ENCODE measurements around the gene CCDC138. TPM values are rescaled to one million over a fixed set of nuclear protein-coding genes. Genes with fewer than 3 reads are reported as not detected.

Gene CCDC138
- total RNA-seq, 1 donor from 2014 or later = 12.5 TPM

- intact Hi-C loops (cut with micrococcal nuclease) = no loop called here
These were observed 108.2 kb downstream of the CCDC138 start for GRCh38 chr2:108894766-108895165.

- intact Hi-C loops (cut with micrococcal nuclease) = no loop called here
These were observed 108.6 kb downstream of the CCDC138 start for GRCh38 chr2:108895188-108895587.

- intact Hi-C loops (cut with micrococcal nuclease) = no loop called here
These were observed 110.2 kb downstream of the CCDC138 start for GRCh38 chr2:108896741-108897140.

GRCh38 chr2:108898315-108899082 is 111.9 kb downstream of the CCDC138 start:
- intact Hi-C loops (cut with micrococcal nuclease) = no loop called here

- intact Hi-C loops (cut with micrococcal nuclease) = no loop called here
These were observed 118.1 kb downstream of the CCDC138 start for GRCh38 chr2:108904680-108905079.

- intact Hi-C loops (cut with micrococcal nuclease) = no loop called here
These were observed 118.6 kb downstream of the CCDC138 start for GRCh38 chr2:108905176-108905575.

GRCh38 chr2:108905906-108906305 is 119.3 kb downstream of the CCDC138 start:
- intact Hi-C loops (cut with micrococcal nuclease) = no loop called here

GRCh38 chr2:108906403-108907077 is 120.0 kb downstream of the CCDC138 start:
- intact Hi-C loops (cut with micrococcal nuclease) = no loop called here

GRCh38 chr2:108907822-108908712 is 121.5 kb downstream of the CCDC138 start:
- intact Hi-C loops (cut with micrococcal nuclease) = no loop called here

GRCh38 chr2:108908713-108909070 is 122.1 kb downstream of the CCDC138 start:
- intact Hi-C loops (cut with micrococcal nuclease) = no loop called here

- intact Hi-C loops (cut with micrococcal nuclease) = no loop called here
These were observed 122.8 kb downstream of the CCDC138 start for GRCh38 chr2:108909275-108909823.

GRCh38 chr2:108910011-108910431 is 123.5 kb downstream of the CCDC138 start:
- intact Hi-C loops (cut with micrococcal nuclease) = no loop called here

- intact Hi-C loops (cut with micrococcal nuclease) = no loop called here
These were observed 124.2 kb downstream of the CCDC138 start for GRCh38 chr2:108910541-108911396.

GRCh38 chr2:108911401-108911800 is 124.8 kb downstream of the CCDC138 start:
- intact Hi-C loops (cut with micrococcal nuclease) = no loop called here

GRCh38 chr2:108911807-108912628 is 125.4 kb downstream of the CCDC138 start:
- intact Hi-C loops (cut with micrococcal nuclease) = no loop called here

- intact Hi-C loops (cut with micrococcal nuclease) = no loop called here
These were observed 126.0 kb downstream of the CCDC138 start for GRCh38 chr2:108912629-108912902.

GRCh38 chr2:108916122-108916795 is 129.7 kb downstream of the CCDC138 start:
- intact Hi-C loops (cut with micrococcal nuclease) = no loop called here

- intact Hi-C loops (cut with micrococcal nuclease) = no loop called here
These were observed 130.3 kb downstream of the CCDC138 start for GRCh38 chr2:108916796-108917421.

GRCh38 chr2:108917526-108917925 is 131.0 kb downstream of the CCDC138 start:
- intact Hi-C loops (cut with micrococcal nuclease) = no loop called here

All from T-helper 1 cell treated with Interleukin-12 subunit alpha and Interleukin-12 subunit beta and Interleukin-4 antibody, amounts not matched to agents 30 ng/mL and 1 ng/mL, for 36 hours (primary cell).